ENCODE data around the gene PXYLP1.
"Not testable (repeated sequence)": the region's sequence is repeated elsewhere in the genome, so short reads cannot be mapped to it uniquely, and the experiment has no call there.

The PXYLP1 gene

DNA sequence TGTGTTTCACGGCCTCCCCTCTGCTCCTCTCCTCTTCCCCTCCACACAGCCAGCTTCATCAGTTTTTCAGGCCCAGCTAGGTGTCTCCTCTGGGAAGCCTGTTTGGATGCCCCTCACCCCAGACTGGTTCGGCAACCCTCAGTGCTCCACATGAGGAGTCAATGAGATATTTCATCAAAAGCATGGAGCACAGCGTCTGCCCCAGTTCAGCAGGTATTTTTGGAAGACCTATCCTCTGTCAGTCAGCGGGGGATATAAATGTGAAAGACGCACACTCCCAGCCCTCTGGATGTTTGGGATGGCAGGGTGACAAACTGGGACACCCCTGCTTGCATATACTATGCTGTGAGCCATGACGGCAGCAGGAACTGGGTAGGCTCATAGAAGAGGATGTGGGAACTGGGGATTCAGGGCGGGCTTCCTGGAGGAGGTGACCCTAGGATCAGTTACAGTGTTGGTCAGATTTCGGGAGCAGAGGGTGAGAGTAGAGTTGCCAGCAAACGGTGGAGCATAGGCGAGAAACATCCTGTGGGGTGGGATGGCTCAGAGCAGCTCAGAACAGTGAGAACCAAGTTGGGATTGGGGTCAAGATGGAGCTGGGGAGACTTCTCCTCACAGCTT lies 42.9 kb downstream of the PXYLP1 start:
- no peak for DNase-seq

DNA sequence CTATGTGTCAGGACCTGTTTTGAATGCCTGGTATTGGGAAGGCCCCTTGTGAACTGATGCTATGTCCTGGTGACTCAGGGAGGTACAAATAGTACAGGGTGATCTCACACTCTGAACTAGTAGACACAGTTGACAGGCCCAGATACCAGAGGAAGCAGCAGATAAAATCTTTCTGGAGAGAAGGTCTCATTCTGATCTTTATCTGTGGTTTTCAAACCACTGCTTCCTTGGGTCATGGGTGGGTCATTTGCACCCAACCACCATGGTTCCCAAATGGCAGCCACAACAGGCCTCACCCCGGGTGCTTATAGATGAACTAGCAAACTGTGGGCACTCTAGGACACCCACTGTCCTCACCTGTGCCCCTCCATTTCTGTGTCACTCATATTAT lies 43.4 kb downstream of the PXYLP1 start:
- no peak for DNase-seq

DNA sequence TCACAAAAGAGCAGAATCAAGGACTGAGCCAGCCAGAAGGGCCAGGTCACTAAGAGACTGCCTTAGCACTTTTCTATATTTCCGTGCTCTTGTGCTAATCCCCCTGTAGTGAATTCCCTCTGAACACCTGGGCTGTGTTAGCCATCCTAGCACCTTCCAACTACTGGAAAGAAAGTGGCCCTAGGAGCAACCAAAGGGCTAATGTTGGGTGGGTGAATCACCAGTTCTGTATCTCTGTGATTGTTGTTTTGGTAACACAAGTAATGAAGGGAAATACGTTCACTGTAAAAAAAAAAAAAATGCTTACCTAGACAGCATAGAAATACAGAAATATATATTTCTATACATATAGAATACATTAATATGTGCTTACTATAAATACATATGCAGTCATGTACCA lies 43.9 kb downstream of the PXYLP1 start:
- no peak for DNase-seq

DNA sequence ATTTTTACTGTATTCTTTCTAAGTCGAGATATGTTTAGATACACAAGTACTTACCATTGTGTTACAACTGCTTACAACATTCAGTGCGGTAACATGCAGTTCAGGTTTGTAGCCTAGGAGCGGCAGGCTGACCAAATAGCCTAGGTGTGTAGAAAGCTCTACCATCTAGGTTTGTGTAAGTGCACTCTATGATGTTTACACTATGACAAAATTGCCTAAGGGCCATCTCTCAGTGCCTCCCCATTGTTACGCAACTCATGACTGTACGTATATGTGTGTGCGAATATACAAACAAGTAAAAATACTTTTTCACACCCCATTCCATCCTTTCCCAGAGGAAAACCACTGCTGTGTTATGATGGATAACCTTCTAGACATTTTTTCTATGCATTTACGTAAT lies 44.3 kb downstream of the PXYLP1 start:
- no peak for DNase-seq

GRCh38 chr3:141276398-141276797 lies 44.8 kb downstream of the PXYLP1 start:
- DNase-seq, result no peak

GRCh38 chr3:141277451-141277850 lies 45.8 kb downstream of the PXYLP1 start:
- no peak for DNase-seq

DNA sequence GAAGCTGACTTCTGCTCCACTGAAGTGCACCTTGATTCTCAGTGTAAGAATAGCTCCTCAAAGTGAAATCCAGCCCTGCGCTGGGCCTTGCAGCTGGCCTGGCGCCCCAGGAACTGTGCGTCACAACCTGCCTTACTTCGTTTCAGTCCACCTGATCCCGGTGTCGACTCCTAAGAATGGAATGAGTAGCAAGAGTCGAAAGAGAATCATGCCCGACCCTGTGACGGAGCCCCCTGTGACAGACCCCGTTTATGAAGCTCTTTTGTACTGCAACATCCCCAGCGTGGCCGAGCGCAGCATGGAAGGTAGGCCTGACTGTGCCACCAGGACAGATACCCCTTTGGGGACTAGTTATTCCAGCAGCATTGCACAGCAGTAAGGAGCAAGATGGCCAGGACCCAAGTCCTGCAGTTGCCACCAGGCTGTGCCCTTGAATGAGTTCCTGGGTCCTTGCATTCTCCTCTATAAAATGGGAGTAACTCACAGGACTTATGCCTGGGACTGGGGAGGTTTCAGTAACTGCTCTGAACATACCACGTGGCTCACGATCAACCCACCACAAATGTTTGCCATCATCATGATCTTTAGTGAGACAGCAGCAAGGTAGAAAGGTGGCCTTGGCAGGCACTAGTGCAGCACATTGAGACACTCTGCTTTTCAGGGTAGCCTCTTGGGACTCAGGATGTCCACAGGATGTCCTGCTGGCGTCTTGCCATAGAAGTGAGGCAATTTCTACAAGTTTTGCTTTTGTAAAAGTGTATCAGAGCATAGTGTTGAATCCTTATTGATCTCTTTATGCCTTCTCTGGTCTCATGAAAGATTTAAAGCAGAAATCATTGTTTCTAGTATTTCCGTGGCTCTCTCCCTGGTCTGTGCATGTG lies 46.8 kb downstream of the PXYLP1 start:
- no peak for DNase-seq

- no peak for DNase-seq
These were observed 47.7 kb downstream of the PXYLP1 start for GRCh38 chr3:141279077-141279967.

DNA sequence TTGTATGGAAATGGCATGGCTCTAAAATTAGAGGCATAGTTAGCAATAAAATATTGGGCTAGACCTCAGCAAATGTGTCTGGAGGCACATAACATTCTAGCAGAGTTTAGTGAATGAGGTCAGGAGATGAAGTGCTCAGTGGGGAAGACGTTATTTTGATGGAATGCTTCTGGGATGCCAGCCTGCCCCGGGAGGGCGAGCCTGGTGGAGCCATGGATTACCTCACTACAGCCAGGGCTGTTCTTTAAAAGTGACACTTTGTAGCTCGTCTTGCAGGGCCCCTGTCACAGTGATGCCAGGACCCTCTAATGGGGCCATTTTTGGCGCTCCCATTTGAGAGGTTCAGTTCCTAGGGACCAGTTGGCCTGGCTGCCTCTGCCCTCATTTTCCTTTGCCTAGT lies 48.5 kb downstream of the PXYLP1 start:
- no peak for DNase-seq

DNA sequence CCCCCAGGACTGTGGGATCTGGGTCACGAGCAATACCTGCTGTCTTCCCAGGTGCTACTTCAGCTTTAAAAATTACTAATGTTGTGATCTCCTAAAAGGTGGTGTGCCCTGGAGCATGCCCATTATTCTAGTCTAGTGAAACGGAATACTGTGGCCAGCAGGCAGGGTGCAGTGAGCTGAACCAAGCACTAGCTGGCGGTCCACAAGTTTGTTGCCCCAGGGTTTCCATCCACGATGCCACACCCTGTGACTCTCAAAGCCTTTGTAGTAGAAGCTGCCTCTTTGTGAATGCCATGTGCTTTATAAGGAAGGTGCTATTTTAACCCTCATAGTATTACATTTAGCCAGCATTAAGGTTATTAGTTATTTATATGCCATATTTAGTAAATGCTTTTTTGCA lies 49.1 kb downstream of the PXYLP1 start:
- DNase-seq, result no peak

GRCh38 chr3:141285570-141285969 lies 53.9 kb downstream of the PXYLP1 start:
- no peak for DNase-seq

DNA sequence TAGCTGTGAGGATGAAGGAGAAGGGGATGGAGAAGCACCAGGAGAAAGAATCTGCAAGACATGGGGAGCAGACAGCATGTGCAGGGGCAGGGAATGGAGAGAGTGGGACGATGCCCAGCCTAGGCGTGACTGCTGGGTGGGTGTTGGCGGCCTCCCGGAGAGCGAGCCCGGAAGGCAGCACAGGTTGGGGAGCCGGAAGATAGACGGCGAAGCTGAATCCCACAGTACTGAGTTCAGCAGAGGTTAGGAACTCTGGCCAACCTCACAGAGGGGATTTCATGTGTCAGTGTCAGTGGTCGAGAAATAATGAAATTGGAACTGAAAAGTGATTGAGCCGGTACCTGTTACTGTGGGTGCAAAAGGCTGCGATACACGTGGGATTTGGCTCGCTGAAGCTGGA lies 55.2 kb downstream of the PXYLP1 start:
- DNase-seq, result no peak

DNA sequence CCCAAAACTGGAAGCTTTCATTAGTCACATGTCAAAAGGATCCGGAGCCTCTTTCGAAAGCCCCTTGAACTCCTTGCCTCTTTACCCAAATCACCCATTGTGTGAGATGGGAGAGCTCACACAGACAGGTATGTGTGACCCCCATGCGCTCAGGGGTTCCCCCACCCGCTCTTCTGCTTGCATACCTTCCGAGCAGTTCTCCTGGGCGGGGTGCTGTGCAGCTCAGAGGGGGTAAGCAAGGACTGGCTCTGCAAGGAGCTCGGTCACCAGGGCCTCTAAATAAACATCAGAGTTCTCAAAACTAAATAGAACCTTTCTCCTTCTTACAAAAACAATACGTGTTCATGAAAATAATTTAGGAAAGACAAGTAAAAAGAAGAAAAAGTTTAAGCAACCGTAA lies 55.7 kb downstream of the PXYLP1 start:
- no peak for DNase-seq

- no peak for DNase-seq
These were observed 56.8 kb downstream of the PXYLP1 start for GRCh38 chr3:141288336-141288990.

- DNase-seq, result no peak
These were observed 57.7 kb downstream of the PXYLP1 start for GRCh38 chr3:141289228-141289772.

GRCh38 chr3:141291559-141292355 lies 60.1 kb downstream of the PXYLP1 start:
- DNase-seq, result no peak

GRCh38 chr3:141292356-141293058 lies 60.9 kb downstream of the PXYLP1 start:
- no peak for DNase-seq

DNA sequence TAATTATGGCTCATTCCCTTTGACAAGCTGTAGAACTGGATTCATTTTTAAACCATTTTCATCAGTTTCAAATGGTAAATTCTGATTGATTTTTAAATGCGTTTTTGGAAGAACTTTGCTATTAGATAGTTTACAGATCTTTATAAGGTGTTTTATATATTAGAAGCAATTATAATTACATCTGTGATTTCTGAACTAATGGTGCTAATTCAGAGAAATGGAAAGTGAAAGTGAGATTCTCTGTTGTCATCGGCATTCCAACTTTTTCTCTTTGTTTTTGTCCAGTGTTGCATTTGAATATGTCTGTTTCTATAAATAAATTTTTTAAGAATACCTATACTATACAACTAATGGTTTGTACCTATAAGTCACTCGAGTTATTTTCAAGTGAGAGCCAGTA lies 62.7 kb downstream of the PXYLP1 start:
- no peak for DNase-seq

GRCh38 chr3:141294848-141295247 lies 63.2 kb downstream of the PXYLP1 start:
- DNase-seq, result no peak

GRCh38 chr3:141300426-141300825 lies 68.8 kb downstream of the PXYLP1 start:
- not testable (repeated sequence) for DNase-seq
